NCI-H2107 (cell line): ENCODE measurements around the gene SLC7A6.
"Not testable (repeated sequence)": the region's sequence is repeated elsewhere in the genome, so short reads cannot be mapped to it uniquely, and the experiment has no call there.

Experiments
- DNase-seq: peaks from one replicate; lab custom pipeline; 2025; lab: John Stamatoyannopoulos, UW

The SLC7A6 gene

DNA sequence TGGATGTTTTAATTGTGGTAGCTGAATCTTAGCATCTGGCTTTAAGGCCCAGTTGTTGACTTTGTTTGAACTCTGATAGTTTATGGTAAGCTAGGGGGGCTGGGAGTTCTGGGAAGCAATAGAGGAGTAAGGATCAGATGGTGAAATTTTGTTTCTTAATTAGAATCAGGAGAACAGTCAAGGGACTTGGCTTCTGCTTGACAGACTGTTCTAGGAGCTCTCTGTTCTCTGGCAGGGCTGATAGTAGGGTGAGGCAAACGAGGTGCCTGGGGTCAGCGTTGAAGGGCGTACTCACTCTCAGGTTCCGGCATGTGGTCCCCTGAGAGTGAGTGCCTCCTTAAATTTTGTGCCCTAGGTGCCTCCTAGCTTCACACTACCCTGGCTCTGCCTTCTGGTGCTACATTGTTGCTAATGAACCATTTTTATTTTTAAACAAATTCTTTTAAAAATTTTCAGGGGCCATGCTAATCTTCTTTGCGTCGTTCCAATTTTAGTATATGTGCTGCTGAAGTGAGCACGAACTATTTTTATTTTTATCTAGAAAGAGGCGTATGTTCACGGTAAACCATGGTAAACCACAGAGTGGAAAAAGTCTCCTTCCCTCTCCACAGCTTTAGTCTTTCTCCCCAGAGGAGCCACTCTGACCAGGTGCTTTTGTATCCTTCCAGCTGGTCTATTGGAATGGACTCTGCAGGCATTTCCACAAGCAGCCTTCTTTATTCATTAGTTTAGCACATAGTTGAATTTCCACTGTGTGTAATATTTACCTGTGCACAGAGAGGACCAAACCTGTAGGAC lies 19.7 kb downstream of the SLC7A6 start:
- no peak for DNase-seq

DNA sequence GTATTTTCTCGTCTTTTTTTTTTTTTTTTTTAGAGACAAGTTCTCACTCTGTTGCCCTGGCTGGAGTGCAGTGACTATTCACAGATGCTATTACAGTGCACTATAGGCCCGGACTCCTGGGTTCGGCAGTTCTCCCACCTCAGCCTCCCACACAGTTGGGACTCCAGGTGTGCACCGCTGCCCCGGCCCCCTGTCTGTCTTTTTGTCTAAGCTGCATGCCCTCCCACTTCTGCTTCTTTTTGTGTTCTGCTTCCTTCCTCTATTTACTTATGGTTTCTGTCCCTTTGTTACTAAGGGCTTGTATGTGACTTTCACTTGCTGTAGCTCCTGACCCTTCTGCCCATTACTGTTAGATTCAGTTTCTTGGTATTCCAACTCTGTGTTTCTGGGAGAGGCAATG lies 20.5 kb downstream of the SLC7A6 start:
- DNase-seq = no peak

DNA sequence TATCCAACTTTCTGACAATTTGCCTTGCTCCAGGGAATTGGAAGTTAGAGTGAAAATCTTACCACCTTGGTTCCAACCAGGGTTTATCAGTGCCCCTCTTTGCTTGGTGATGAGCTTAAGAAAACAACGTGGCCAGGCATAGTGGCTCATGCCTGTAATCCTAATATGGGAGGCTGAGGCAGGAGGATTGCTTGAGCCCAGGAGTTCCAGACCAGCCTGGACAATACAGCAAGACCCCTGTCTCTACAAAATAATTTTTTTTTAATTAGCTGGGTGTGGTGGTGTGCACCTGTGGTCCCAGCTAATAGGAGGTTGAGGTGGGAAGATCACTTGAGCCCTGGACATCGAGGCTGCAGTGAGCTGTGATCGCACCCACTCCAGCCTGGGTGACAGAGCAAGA lies 21.4 kb downstream of the SLC7A6 start:
- no peak for DNase-seq

GRCh38 chr16:68286153-68287074 lies 22.1 kb downstream of the SLC7A6 start:
- no peak for DNase-seq

- DNase-seq = no peak
These were observed 23.2 kb downstream of the SLC7A6 start for GRCh38 chr16:68287276-68288251.

- no peak for DNase-seq
These were observed 23.9 kb downstream of the SLC7A6 start for GRCh38 chr16:68288252-68288650.

- DNase-seq = not testable (repeated sequence)
These were observed 24.5 kb downstream of the SLC7A6 start for GRCh38 chr16:68288796-68289195.

DNA sequence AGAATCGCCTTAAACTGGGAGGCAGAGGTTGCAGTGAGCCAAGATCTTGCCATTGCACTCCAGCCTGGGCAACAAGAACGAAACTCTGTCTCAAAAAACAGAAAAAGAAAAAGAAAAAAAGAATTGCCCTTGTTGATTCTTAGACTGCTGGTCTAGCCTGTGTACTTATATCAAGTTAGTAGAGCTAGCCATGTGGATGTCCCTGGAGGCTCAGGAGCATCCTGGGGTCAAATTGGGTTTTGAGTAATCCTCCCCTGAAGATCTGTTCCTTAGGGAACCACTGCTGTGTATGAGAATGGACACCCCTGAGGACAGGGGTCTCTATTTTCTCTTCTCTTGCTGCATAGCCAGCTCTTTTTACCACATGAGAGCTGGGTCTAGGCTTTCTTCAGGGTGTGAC lies 24.9 kb downstream of the SLC7A6 start:
- no peak for DNase-seq

GRCh38 chr16:68289621-68290329 lies 25.4 kb downstream of the SLC7A6 start:
- DNase-seq = no peak

GRCh38 chr16:68290450-68290849 lies 26.1 kb downstream of the SLC7A6 start:
- no peak for DNase-seq

DNA sequence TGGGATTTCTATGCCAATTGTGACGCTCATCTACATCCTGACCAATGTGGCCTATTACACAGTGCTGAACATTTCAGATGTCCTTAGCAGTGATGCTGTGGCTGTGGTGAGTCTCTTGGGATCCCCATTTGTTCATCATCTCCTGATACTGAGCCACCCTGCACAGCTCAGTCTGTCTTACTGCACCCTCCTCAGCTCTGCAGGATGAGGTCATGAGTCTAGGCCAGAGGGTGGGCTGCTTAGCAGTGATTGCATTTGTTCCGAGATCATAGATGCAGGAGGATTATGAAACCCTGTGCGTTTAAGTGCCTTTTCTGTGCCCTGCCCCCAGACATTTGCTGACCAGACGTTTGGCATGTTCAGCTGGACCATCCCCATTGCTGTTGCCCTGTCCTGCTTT lies 26.9 kb downstream of the SLC7A6 start:
- no peak for DNase-seq

DNA sequence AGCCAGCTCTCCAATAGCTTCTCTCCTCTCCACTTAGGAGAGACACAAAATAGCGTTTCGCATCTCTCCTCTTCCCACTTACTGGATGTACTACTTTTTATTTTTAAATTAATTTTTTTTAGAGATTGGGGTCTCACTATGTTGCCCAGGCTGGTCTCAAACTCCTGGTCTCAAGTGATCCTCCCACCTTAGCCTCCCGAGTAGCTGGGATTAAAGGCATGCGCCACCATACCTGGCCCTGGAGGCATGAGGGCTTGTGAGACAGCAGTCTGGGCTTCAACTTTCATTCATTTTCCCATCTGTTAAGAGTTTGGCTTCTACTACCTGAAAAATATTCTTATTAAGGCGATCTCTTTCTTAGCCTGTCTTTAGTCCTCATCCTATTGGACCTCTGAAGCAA lies 28.1 kb downstream of the SLC7A6 start:
- DNase-seq = no peak

GRCh38 chr16:68296291-68296690 lies 32.0 kb downstream of the SLC7A6 start:
- DNase-seq = no peak

DNA sequence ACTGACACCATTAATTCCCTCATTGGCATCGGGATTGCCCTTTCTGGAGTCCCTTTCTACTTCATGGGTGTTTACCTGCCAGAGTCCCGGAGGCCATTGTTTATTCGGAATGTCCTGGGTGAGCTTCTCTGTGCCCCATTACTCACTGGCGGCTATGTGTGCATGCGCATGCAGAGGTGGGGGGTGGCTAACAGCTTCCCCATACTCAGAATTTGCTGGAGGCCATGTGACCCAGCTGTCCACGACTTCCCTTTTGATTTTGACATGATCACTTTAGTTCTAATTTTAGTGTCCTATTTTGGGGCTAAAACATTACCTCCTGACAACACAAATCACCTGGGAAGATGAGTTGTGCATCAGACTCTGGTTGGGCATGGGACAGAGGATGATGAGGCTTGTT lies 32.4 kb downstream of the SLC7A6 start:
- DNase-seq = no peak

DNA sequence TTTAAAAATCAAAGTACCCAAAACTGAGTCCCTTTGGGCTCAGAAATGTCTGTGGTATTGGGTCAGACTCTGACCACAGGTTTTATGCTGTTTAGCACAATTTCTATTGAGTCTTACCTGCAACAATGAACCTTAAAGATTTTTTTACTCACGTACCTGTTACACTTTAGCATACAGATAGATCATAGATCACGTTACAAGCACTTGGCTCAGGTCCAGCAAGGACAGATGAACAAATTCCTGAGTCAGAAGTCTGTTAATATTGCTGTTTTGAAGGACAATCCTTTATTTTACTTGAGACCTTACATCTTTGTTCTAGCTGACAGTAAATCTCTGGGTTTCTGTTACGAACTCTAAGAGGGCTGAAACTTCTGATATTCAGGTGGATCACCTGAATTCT lies 33.6 kb downstream of the SLC7A6 start:
- no peak for DNase-seq

DNA sequence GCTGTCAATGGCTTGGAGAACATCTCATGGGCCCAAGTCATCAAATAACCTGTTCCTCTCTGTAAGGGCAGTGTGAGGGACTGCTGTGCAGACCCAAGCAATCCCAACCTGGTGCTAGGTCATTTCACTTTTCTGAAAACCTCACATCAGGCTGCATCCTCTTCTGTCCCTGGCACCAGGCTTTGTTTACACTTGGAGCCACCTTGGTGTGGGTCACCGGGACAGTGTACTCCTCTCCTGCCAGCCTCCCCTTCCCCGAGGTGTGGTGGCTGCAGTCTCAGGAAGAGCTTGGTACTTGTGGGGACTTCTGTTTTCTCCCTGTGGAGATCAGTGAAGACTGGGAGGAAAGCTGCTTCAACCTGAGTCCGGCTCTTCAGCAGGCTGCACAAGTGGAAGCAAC lies 34.0 kb downstream of the SLC7A6 start:
- DNase-seq = no peak

DNA sequence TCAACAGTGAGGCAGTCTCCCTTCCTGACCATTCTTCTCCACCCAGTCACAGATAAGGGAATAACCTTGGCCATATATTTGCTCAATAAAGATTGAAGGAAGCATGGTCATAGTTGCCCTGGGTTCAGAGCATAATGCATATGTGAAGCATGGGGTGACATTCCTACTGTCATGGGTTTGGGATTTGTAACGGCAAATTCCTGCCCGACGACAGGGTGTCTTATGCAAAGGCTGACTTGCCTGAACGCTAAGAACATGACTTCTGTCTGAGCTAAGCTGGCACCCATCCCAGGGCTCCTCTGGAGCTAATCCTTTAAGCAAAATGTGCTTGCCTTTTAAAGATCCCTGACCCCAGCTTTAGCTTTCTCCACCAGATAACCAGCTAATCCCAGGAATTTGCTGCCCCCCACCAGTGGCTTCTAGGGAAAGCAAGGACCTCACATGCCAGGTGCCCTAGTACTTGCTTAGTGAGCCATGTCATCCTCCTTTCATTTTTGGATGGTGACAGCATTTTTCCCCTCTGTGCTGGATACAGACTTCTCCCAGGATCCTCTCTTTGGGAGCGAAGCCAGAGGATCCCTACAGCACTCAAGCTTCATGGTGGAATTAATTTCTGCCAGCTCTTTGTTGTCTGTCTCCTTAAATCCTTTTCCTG lies 34.7 kb downstream of the SLC7A6 start:
- no peak for DNase-seq

- DNase-seq = no peak
These were observed 35.5 kb downstream of the SLC7A6 start for GRCh38 chr16:68299571-68300453.

- no peak for DNase-seq
These were observed 36.6 kb downstream of the SLC7A6 start for GRCh38 chr16:68300734-68301459.
